H9 (cell line): ENCODE results near the gene TMEM229A. TPM values are rescaled to one million over a fixed set of nuclear protein-coding genes. Genes with fewer than 3 reads are reported as not detected.

Source experiments
- DNase-seq: peaks from one replicate; pipeline ENCODE4 v3.0.0-alpha.2; 2017
- H2AFZ ChIP-seq: one replicate; pipeline ENCODE4 v1.6.1; 2013; ENCODE audit warnings: mild to moderate bottlenecking, low read length, control low read depth, moderate library complexity
- H2AK5ac ChIP-seq: 2 replicates; pipeline ENCODE4 v1.6.1; 2013; ENCODE audit warnings: low read length, control low read depth, mixed read lengths; ENCODE audit not compliant: insufficient read length
- H2BK120ac ChIP-seq: one replicate; pipeline ENCODE4 v1.6.1; 2013; ENCODE audit warnings: low read depth, mild to moderate bottlenecking, low read length, control low read depth, inconsistent platforms; ENCODE audit not compliant: poor library complexity, severe bottlenecking
- H2BK12ac ChIP-seq: 2 replicates; pipeline ENCODE4 v1.6.1; 2013; ENCODE audit warnings: low read length, control low read depth, mixed read lengths, low read depth; ENCODE audit not compliant: insufficient read length
- H2BK15ac ChIP-seq: 2 replicates; pipeline ENCODE4 v1.6.1; 2013; ENCODE audit warnings: low read depth, low read length, control low read depth
- H2BK20ac ChIP-seq: one replicate; pipeline ENCODE4 v1.6.1; 2013; ENCODE audit warnings: low read depth, mild to moderate bottlenecking, low read length, control low read depth, inconsistent platforms; ENCODE audit not compliant: poor library complexity, severe bottlenecking
- H2BK5ac ChIP-seq: 2 replicates; pipeline ENCODE4 v1.6.1; 2013; ENCODE audit warnings: low read length, control low read depth, mixed read lengths; ENCODE audit not compliant: insufficient read length
- H3K14ac ChIP-seq: 2 replicates; pipeline ENCODE4 v1.6.1; 2013; ENCODE audit warnings: low read length, control low read depth; ENCODE audit not compliant: insufficient read depth
- H3K18ac ChIP-seq: 2 replicates; pipeline ENCODE4 v1.6.1; 2013; ENCODE audit warnings: low read depth, mild to moderate bottlenecking, mixed read lengths, low read length, control low read depth; ENCODE audit not compliant: insufficient read length
- H3K23ac ChIP-seq: 2 replicates; pipeline ENCODE4 v1.6.1; 2013; ENCODE audit warnings: low read length, control low read depth, mixed read lengths, low read depth; ENCODE audit not compliant: insufficient read length
- H3K23me2 ChIP-seq: 2 replicates; pipeline ENCODE4 v1.6.1; 2013; ENCODE audit warnings: low read depth, mild to moderate bottlenecking, mixed read lengths, low read length, control low read depth; ENCODE audit not compliant: insufficient read length, poor library complexity, severe bottlenecking
- H3K27ac ChIP-seq: 2 replicates; pipeline ENCODE4 v1.5.1; 2013; ENCODE audit warnings: low read length, control low read depth, mixed read lengths, low read depth; ENCODE audit not compliant: insufficient read length
- H3K27me3 ChIP-seq: 2 replicates; pipeline ENCODE4 v1.6.1; 2013; ENCODE audit warnings: low read length, control low read depth, inconsistent platforms; ENCODE audit not compliant: insufficient read depth
- H3K4ac ChIP-seq: 2 replicates; pipeline ENCODE4 v1.6.1; 2013; ENCODE audit warnings: low read depth, mild to moderate bottlenecking, control low read depth, inconsistent platforms, low read length, moderate library complexity
- H3K4me1 ChIP-seq: 2 replicates; pipeline ENCODE4 v1.6.1; 2013; ENCODE audit warnings: low read length, control low read depth, inconsistent platforms; ENCODE audit not compliant: insufficient read depth
- H3K4me2 ChIP-seq: 2 replicates; pipeline ENCODE4 v1.6.1; 2013; ENCODE audit warnings: low read length, control low read depth, mixed read lengths; ENCODE audit not compliant: insufficient read length, insufficient read depth
- H3K56ac ChIP-seq: 2 replicates; pipeline ENCODE4 v1.6.1; 2013; ENCODE audit warnings: low read depth, mild to moderate bottlenecking, mixed read lengths, low read length, control low read depth; ENCODE audit not compliant: insufficient read length
- H3K79me1 ChIP-seq: 2 replicates; pipeline ENCODE4 v1.6.1; 2013; ENCODE audit warnings: low read depth, mild to moderate bottlenecking, moderate library complexity, low read length, control low read depth, inconsistent platforms; ENCODE audit not compliant: insufficient read depth, poor library complexity, severe bottlenecking
- H3K79me2 ChIP-seq: 2 replicates; pipeline ENCODE4 v1.6.1; 2013; ENCODE audit warnings: low read length, control low read depth, inconsistent platforms; ENCODE audit not compliant: insufficient read depth
- H3K9ac ChIP-seq: 2 replicates; pipeline ENCODE4 v1.6.1; 2013; ENCODE audit warnings: low read length, control low read depth, mixed read lengths; ENCODE audit not compliant: insufficient read length; ENCODE audit errors: extremely low read depth
- H3K9me3 ChIP-seq: one replicate; pipeline ENCODE4 v1.6.1; 2013; ENCODE audit warnings: low read depth, low read length, inconsistent platforms; ENCODE audit not compliant: control insufficient read depth
- H3T11ph ChIP-seq: one replicate; pipeline ENCODE4 v1.6.1; 2013; ENCODE audit warnings: mild to moderate bottlenecking, low read length, control low read depth, inconsistent platforms
- H4K20me1 ChIP-seq: one replicate; pipeline ENCODE4 v1.6.1; 2013; ENCODE audit not compliant: control insufficient read depth, insufficient read length, insufficient read depth
- H4K5ac ChIP-seq: 2 replicates; pipeline ENCODE4 v1.6.1; 2013; ENCODE audit warnings: low read depth, mild to moderate bottlenecking, mixed read lengths, low read length, control low read depth; ENCODE audit not compliant: insufficient read length
- H4K8ac ChIP-seq: replicated peaks from 2 replicates; pipeline ENCODE4 v1.6.1; 2013; ENCODE audit warnings: low read length, control low read depth, mixed read lengths, low read depth; ENCODE audit not compliant: insufficient read length
- H4K91ac ChIP-seq: 2 replicates; pipeline ENCODE4 v1.6.1; 2013; ENCODE audit warnings: low read depth, mild to moderate bottlenecking, moderate library complexity, mixed read lengths, low read length, control low read depth; ENCODE audit not compliant: insufficient read length
- H3K27ac Mint-ChIP-seq, 3 experiments: 2 replicates in 2 of 3; 3 replicates in 1 of 3; pipeline ENCODE4 v1.8.0; 2020 to 2021; ENCODE audit warnings: mixed read lengths in 3 of 3, mild to moderate bottlenecking in 1 of 3, moderate library complexity in 1 of 3
- H3K27me3 Mint-ChIP-seq: 2 replicates; pipeline ENCODE4 v1.8.0; 2021; ENCODE audit warnings: low read depth, mild to moderate bottlenecking, moderate library complexity, mixed read lengths
- H3K36me3 Mint-ChIP-seq, 3 experiments: 2 replicates in 2 of 3; 3 replicates in 1 of 3; pipeline ENCODE4 v1.8.0; 2020 to 2021; ENCODE audit warnings: low read depth in 3 of 3, mixed read lengths in 3 of 3; ENCODE audit not compliant: insufficient read depth in 1 of 3
- H3K4me1 Mint-ChIP-seq, 2 experiments: 2 replicates each; pipeline ENCODE4 v1.8.0; 2020; ENCODE audit warnings: mixed read lengths in 2 of 2
- H3K4me3 Mint-ChIP-seq, 2 experiments: 2 replicates in 1 of 2; 3 replicates in 1 of 2; pipeline ENCODE4 v1.8.0; 2020 to 2021; ENCODE audit warnings: mild to moderate bottlenecking in 2 of 2, mixed read lengths in 2 of 2, moderate library complexity in 1 of 2
- H3K9me3 Mint-ChIP-seq, 2 experiments: 2 replicates in 1 of 2; 3 replicates in 1 of 2; pipeline ENCODE4 v1.8.0; 2020; ENCODE audit warnings: mild to moderate bottlenecking in 2 of 2, mixed read lengths in 2 of 2, moderate library complexity in 1 of 2
- CTCF ChIP-seq: fragments of 200-600 bp; sonication (generic); conservative IDR thresholded peaks from 3 replicates; pipeline ENCODE4 v1.8.0; 2021; ENCODE audit warnings: antibody characterized with exemption, mild to moderate bottlenecking
- WGBS: extraction: QIAGEN DNeasy Blood & Tissue Kit; methylation state at CpG from one replicate; pipeline ENCODE4 v1.1.7; 2013; ENCODE audit warnings: missing lambda C conversion rate, low lambda C conversion rate, mixed read lengths; ENCODE audit not compliant: insufficient read length; ENCODE audit errors: extremely low coverage; 5-methylcytosine and 5-hydroxymethylcytosine counted together
- total RNA-seq: library from RNA; stranded (reverse); gene quantifications from 2 replicates; pipeline ENCODE4 v1.2.1, GENCODE V29; 2021

Gene TMEM229A
- total RNA-seq, 1 experiment from 2014 or later, result 0.37 TPM

GRCh38 chr7:123992913-123993518 is 39.9 kb downstream of the TMEM229A start:
- Histone ChIP-seq H4K91ac (no peak overlapping the region), H3K27ac (no peak overlapping the region), H3K4me1 (peaks cover 7% of the 10 kb centered on the region), H3K56ac (no peak overlapping the region), H3K23me2 (no peaks in the 10 kb centered on the region), H3K4ac (no peak overlapping the region), H2BK12ac (no peak overlapping the region), H3K4me2 (no peak overlapping the region), H3K79me1 (no peaks in the 10 kb centered on the region), H2BK20ac (no peak overlapping the region), H2AFZ (no peak overlapping the region), H4K5ac (no peak overlapping the region), H3K27me3 (no peaks in the 10 kb centered on the region), H3K79me2 (no peaks in the 10 kb centered on the region), H3K9ac (no peak overlapping the region), H2AK5ac (no peak overlapping the region), H4K20me1 (no peaks in the 10 kb centered on the region), H2BK5ac (no peak overlapping the region), H3T11ph (no peak overlapping the region), H3K18ac (no peak overlapping the region), H3K14ac (no peak overlapping the region), H4K8ac (no peak overlapping the region), H2BK15ac (no peak overlapping the region), H3K9me3 (no peaks in the 10 kb centered on the region), H3K23ac (no peak overlapping the region), H2BK120ac (no peak overlapping the region)
- H3K9me3 Mint-ChIP-seq, result peaks cover 0 to 5% of the 10 kb centered on the region in 2 experiments; a peak in 2 of 5 replicates
- DNase-seq, result no peak
- WGBS, result no CpG with 5 or more reads among the region's 2 CpGs
- H3K27ac Mint-ChIP-seq, result peak overlapping the region in 1 of 3 experiments; percentile 54; a peak in 1 of 7 replicates
- H3K4me1 Mint-ChIP-seq, result peaks cover 20 to 31% of the 10 kb centered on the region in 2 experiments
- peaks cover 0 to 5% (median 0%) of the 10 kb centered on the region in 3 experiments; a peak in 3 of 7 replicates for H3K36me3 Mint-ChIP-seq
- H3K27me3 Mint-ChIP-seq, result peaks cover 6% of the 10 kb centered on the region
- no peak for TF ChIP-seq CTCF
- no peak overlapping the region for H3K4me3 Mint-ChIP-seq
